K562 (cell line): Measurements from ENCODE around the gene AGPAT3. TPM values are rescaled to one million over a fixed set of nuclear protein-coding genes. Genes with fewer than 3 reads are reported as not detected.
A peak's percentile ranks its signal among the peaks of the same experiment; 100 is the strongest.

ENCODE experiments used
- ATAC-seq: fragments of 200-7000 bp; cut with Tn5 transposase; 3 replicates; pipeline ENCODE4 v1.9.1; 2020; ENCODE audit warnings: moderate library complexity
- BruUV-seq: library from RNA; stranded (reverse); fragments of 400-500 nt; replicated peaks from 2 replicates; lab custom pipeline; 2021; lab: Mats Ljungman, UMichigan
- CTCF ChIA-PET: fragments of 300-600 bp; formaldehyde crosslinking; extraction: SDS; loops from one replicate; lab custom pipeline; 2021; ENCODE audit warnings: low intra/inter-chr PET ratio; lab: Yijun Ruan, JAX
- POLR2A ChIA-PET: fragments of 300-600, 350-650 bp; sonication (Branson Sonifier 250); formaldehyde crosslinking; extraction: SDS; loops from one replicate; lab custom pipeline; 2021; ENCODE audit warnings: antibody characterized with exemption, inconsistent platforms; lab: Yijun Ruan, JAX
- DNase-seq, 4 experiments: peaks; one replicate each; pipeline versions ENCODE4 v3.0.0 to v3.0.0-alpha.2; 2011 to 2018; ENCODE audit warnings: low spot score in 3 of 4, mixed read lengths in 3 of 4; ENCODE audit errors: extremely low read depth in 1 of 4
- FAIRE-seq: peaks from 2 replicates; lab custom pipeline; 2011; peaks lifted over from hg19 to GRCh38; lab: Jason Lieb, UNC
- H2AFZ ChIP-seq: 2 replicates; pipeline ENCODE4 v1.6.0; 2011; ENCODE audit warnings: low read depth, low read length, control low read depth, inconsistent platforms
- H3K27ac ChIP-seq: fragments of 200-600 bp; 3 replicates; pipeline ENCODE4 v1.8.0; 2011; ENCODE audit warnings: low read depth, mild to moderate bottlenecking, control low read depth, inconsistent platforms, low read length, moderate library complexity, mixed read lengths; ENCODE audit errors: extremely low read depth
- H3K27me3 ChIP-seq, 2 experiments: fragments of 300-600 bp in 1 of 2; 2 replicates in 1 of 2; 3 replicates in 1 of 2; pipeline versions ENCODE4 v1.6.0 to v1.8.0; 2011; ENCODE audit warnings: inconsistent platforms in 2 of 2, low read length in 2 of 2, mild to moderate bottlenecking in 1 of 2, mixed read lengths in 1 of 2, moderate library complexity in 1 of 2; ENCODE audit not compliant: control insufficient read depth in 2 of 2, insufficient read depth in 2 of 2
- H3K36me3 ChIP-seq: fragments of 300-600 bp; 3 replicates; pipeline ENCODE4 v1.8.0; 2011; ENCODE audit warnings: mild to moderate bottlenecking, low read length, inconsistent platforms; ENCODE audit not compliant: control insufficient read depth, insufficient read depth
- H3K4me1 ChIP-seq, 2 experiments: fragments of 200-600 bp in 1 of 2; replicated peaks in 1 of 2; 2 replicates in 1 of 2; 3 replicates in 1 of 2; pipeline versions ENCODE4 v1.5.1 to v1.8.0; 2011; ENCODE audit warnings: inconsistent platforms in 2 of 2, low read length in 2 of 2, mild to moderate bottlenecking in 1 of 2, mixed read lengths in 1 of 2, moderate library complexity in 1 of 2; ENCODE audit not compliant: control insufficient read depth in 2 of 2, insufficient read depth in 2 of 2
- H3K4me2 ChIP-seq: 2 replicates; pipeline ENCODE4 v1.6.1; 2011; ENCODE audit warnings: low read length, control low read depth, inconsistent platforms, mixed read lengths; ENCODE audit not compliant: insufficient read depth
- H3K4me3 ChIP-seq: fragments of 200-600 bp; sonication (generic), shearing (Covaris generic); 2 replicates; pipeline ENCODE4 v1.5.1; 2016; ENCODE audit warnings: control low read depth, inconsistent platforms
- H3K79me2 ChIP-seq: fragments of 200-600 bp; 3 replicates; pipeline ENCODE4 v1.8.0; 2011; ENCODE audit warnings: low read length, inconsistent platforms; ENCODE audit not compliant: control insufficient read depth, insufficient read depth
- H3K9ac ChIP-seq, 2 experiments: 2 replicates each; pipeline versions ENCODE4 v1.6.0 to v1.6.1; 2011; ENCODE audit warnings: low read depth in 2 of 2, low read length in 2 of 2, control low read depth in 1 of 2, inconsistent platforms in 1 of 2, mild to moderate bottlenecking in 1 of 2, mixed read lengths in 1 of 2; ENCODE audit not compliant: insufficient read depth in 1 of 2
- H3K9me1 ChIP-seq: one replicate; pipeline ENCODE4 v1.6.0; 2011; ENCODE audit warnings: inconsistent platforms, mild to moderate bottlenecking, low read length, moderate library complexity; ENCODE audit not compliant: control insufficient read depth, insufficient read depth
- H3K9me3 ChIP-seq: replicated peaks from 2 replicates; pipeline ENCODE4 v1.5.1; 2011; ENCODE audit warnings: low read depth, low read length, inconsistent platforms; ENCODE audit not compliant: control insufficient read depth, insufficient read depth
- H4K20me1 ChIP-seq: replicated peaks from 2 replicates; pipeline ENCODE4 v1.6.1; 2011; ENCODE audit warnings: low read length, inconsistent platforms, mixed read lengths; ENCODE audit not compliant: control insufficient read depth, insufficient read depth
- CC2D1A ChIP-seq: fragments of 450-650 bp; IDR thresholded peaks from 2 replicates; pipeline ENCODE4 v1.6.1; 2017; ENCODE audit warnings: mild to moderate bottlenecking
- CTCF ChIP-seq, 3 experiments: IDR thresholded peaks in 2 of 3; conservative IDR thresholded peaks in 1 of 3; 2 replicates each; pipeline ENCODE4 v1.5.1; 2011 to 2012; ENCODE audit warnings: low read length in 3 of 3, mild to moderate bottlenecking in 3 of 3, control low read depth in 2 of 3, improper control_type of control experiment in 1 of 3, inconsistent platforms in 1 of 3, low read depth in 1 of 3, mixed read lengths in 1 of 3, moderate library complexity in 1 of 3; ENCODE audit not compliant: insufficient read depth in 2 of 3
- FOXK2 ChIP-seq, 2 experiments: fragments of 450-650 bp; IDR thresholded peaks in 1 of 2; conservative IDR thresholded peaks in 1 of 2; 2 replicates each; pipeline ENCODE4 v1.6.1; 2016; ENCODE audit warnings: low read depth in 2 of 2, mild to moderate bottlenecking in 1 of 2
- HNRNPLL ChIP-seq: fragments of 200-400 bp; formaldehyde crosslinking; IDR thresholded peaks from 2 replicates; pipeline ENCODE4 v1.6.1; 2017; ENCODE audit warnings: low read length, low read depth, mild to moderate bottlenecking; ENCODE audit not compliant: poor library complexity, severe bottlenecking
- ILF3 ChIP-seq: fragments of 450-650 bp; IDR thresholded peaks from 2 replicates; pipeline ENCODE4 v1.6.1; 2018; ENCODE audit warnings: antibody characterized with exemption, mild to moderate bottlenecking, moderate library complexity, borderline replicate concordance
- KDM5B ChIP-seq: fragments of 200-600 bp; sonication (generic); IDR thresholded peaks from 2 replicates; pipeline ENCODE4 v1.6.1; 2012; ENCODE audit warnings: low read depth, mild to moderate bottlenecking, moderate library complexity, low read length, control low read depth, inconsistent platforms; ENCODE audit not compliant: insufficient replicate concordance
- KHSRP ChIP-seq: fragments of 450-650 bp; IDR thresholded peaks from 2 replicates; pipeline ENCODE4 v1.6.1; 2017
- MBD2 ChIP-seq: sonication (generic); IDR thresholded peaks from 2 replicates; pipeline ENCODE4 v1.6.1; 2016; ENCODE audit warnings: low read depth, borderline replicate concordance
- POLR2H ChIP-seq: IDR thresholded peaks from 2 replicates; pipeline ENCODE4 v1.6.1; 2016; ENCODE audit warnings: missing genetic modification characterization, low read depth, mild to moderate bottlenecking, control low read depth, missing compliant biosample characterization, moderate library complexity
- RBBP5 ChIP-seq: fragments of 200-600 bp; sonication (generic); IDR thresholded peaks from 2 replicates; pipeline ENCODE4 v1.6.1; 2012; ENCODE audit warnings: borderline replicate concordance, mild to moderate bottlenecking, low read length, control low read depth, inconsistent platforms; ENCODE audit not compliant: insufficient read depth, poor library complexity, severe bottlenecking
- SETDB1 ChIP-seq: IDR thresholded peaks from one replicate; pipeline ENCODE4 v1.6.1; 2012; ENCODE audit warnings: low read length, control low read depth, inconsistent platforms
- SREBF1 ChIP-seq: fragments of 150-350 bp; IDR thresholded peaks from 2 replicates; pipeline ENCODE4 v1.6.1; 2014; ENCODE audit warnings: antibody characterized with exemption, low read depth, low read length, borderline replicate concordance
- TARDBP ChIP-seq: fragments of 450-650 bp; IDR thresholded peaks from 2 replicates; pipeline ENCODE4 v1.6.1; 2016
- TCF7L2 ChIP-seq: fragments of 150-350 bp; IDR thresholded peaks from 2 replicates; pipeline ENCODE4 v1.6.1; 2016; ENCODE audit warnings: low read depth, mild to moderate bottlenecking, low read length, moderate library complexity
- ZBTB1 ChIP-seq: sonication (generic); formaldehyde crosslinking; IDR thresholded peaks from 2 replicates; pipeline ENCODE4 v1.8.1; 2023; ENCODE audit warnings: missing genetic modification reagents, low read depth, mild to moderate bottlenecking, borderline replicate concordance
- ZKSCAN8 ChIP-seq: fragments of 200-800 bp; sonication (Bioruptor generic); IDR thresholded peaks from 2 replicates; pipeline ENCODE4 v1.6.1; 2016; ENCODE audit warnings: missing genetic modification characterization, missing compliant biosample characterization
- ZNF311 ChIP-seq: fragments of 250-450 bp; sonication (Bioruptor Pico); IDR thresholded peaks from 2 replicates; pipeline ENCODE4 v1.4.0; 2020; ENCODE audit warnings: mild to moderate bottlenecking, moderate library complexity
- ZSCAN29 ChIP-seq: fragments of 450-650 bp; IDR thresholded peaks from 2 replicates; pipeline ENCODE4 v1.6.1; 2017
- WGBS: fragments of 100-300 bp; shearing (Covaris generic); methylation state at CpG from one replicate; pipeline ENCODE4 v1.1.6; 2016; ENCODE audit warnings: low coverage, mixed read lengths; ENCODE audit not compliant: insufficient coverage; ENCODE audit errors: missing lambda C conversion rate; 5-methylcytosine and 5-hydroxymethylcytosine counted together
- in situ Hi-C: fragments of 300-500 bp; cut with MboI; formaldehyde crosslinking; loops from 4 replicates; pipeline ENCODE4 v1.15.0; 2018; ENCODE audit warnings: inconsistent platforms, mixed read lengths
- intact Hi-C: fragments of 100-400 bp; cut with micrococcal nuclease; formaldehyde crosslinking; loops from 2 replicates; pipeline ENCODE4 v1.14.2; 2022
- polyA plus RNA-seq, 8 experiments: library from polyadenylated mRNA; depleted of rRNA in 4 of 8; stranded (reverse) in 5 of 8; unstranded in 3 of 8; fragments of >200 nt; fragmentation: Nextera tagmentation in 2 of 8; fragmentation: Illumina TruSeq in 1 of 8; extraction: Ambion mirVana in 2 of 8; extraction: Trizol in 1 of 8; gene quantifications; 2 replicates each; pipeline versions ENCODE4 v1.2.1 to v1.2.3, GENCODE V29; 2011 to 2014; ENCODE audit warnings: inconsistent platforms in 1 of 8, missing spikeins in 1 of 8
- total RNA-seq, 7 experiments: library from RNA; depleted of rRNA in 6 of 7; stranded (reverse); fragments of >200 nt in 6 of 7; fragmentation: Illumina TruSeq in 2 of 7; extraction: Trizol in 2 of 7; gene quantifications; 2 replicates each; pipeline versions ENCODE4 v1.2.1 to v1.2.3, GENCODE V29; 2011 to 2021; ENCODE audit warnings: low replicate concordance in 1 of 7

Gene AGPAT3
- total and polyA plus RNA-seq, 9 of the 15 experiments (the other 6 are each of a cell fraction or from before 2014, with no cell fraction given) = 1.5 to 88.4 (median 35.7) TPM

- TF ChIP-seq CTCF (IDR thresholded peaks at IDR 0.05 in 2 of 3, conservative IDR thresholded peaks at IDR 0.05 in 1 of 3; ENCODE audit: insufficient read depth in 2 of 3, low read depth in 1 of 3, low read length in 3 of 3) (peak in 1 of 3 experiments; percentile 24; a peak in 2 of 6 replicates), KDM5B (peak; percentile 16), FOXK2 (conservative IDR thresholded peaks at IDR 0.05 in 1 of 2, IDR thresholded peaks at IDR 0.05 in 1 of 2; ENCODE audit: low read depth in 2 of 2) (0 out of 4 replicates have a peak, but pooled peaks of 1 of the 2 experiments have one; percentile 25), TARDBP (no peak), MBD2 (no peak), RBBP5 (peak; percentile 7)
- TF ChIP-seq, all 486 proteins: peak for 15
Observed at GRCh38 chr21:44013380-44014088, 148.5 kb downstream of the AGPAT3 start (continued).

- Histone ChIP-seq H3K27me3 (no peaks in the 10 kb centered on the region; a peak in 1 of 5 replicates), H3K4me1 (peaks cover 54 to 61% of the 10 kb centered on the region in 2 experiments), H4K20me1 (peaks cover 14% of the 10 kb centered on the region; the same call in 1 of the 2 replicates), H3K9me1 (no peaks in the 10 kb centered on the region), H2AFZ (no peak overlapping the region), H3K36me3 (peaks cover 5% of the 10 kb centered on the region; the same call in 2 of the 3 replicates), H3K9ac (peak overlapping the region; percentile 40 to 64; a peak in 3 of 4 replicates), H3K79me2 (peaks cover 97% of the 10 kb centered on the region), H3K27ac (peak overlapping the region; percentile 76), H3K4me3 (no peak overlapping the region), H3K9me3 (no peaks in the 10 kb centered on the region), H3K4me2 (peak overlapping the region; percentile 60)
- ATAC-seq (peak; percentile 55), DNase-seq (peak in 3 of 4 experiments; percentile 36 to 89 (median 77)), FAIRE-seq (peak; percentile 77)
- intact Hi-C loops = no loop called here
- CTCF ChIA-PET = no interaction called here
- POLR2A ChIA-PET = interaction anchor here (0.6 to 3.0 kb wide), 5 partner anchors 9 to 76 kb away, joined by 3 to 19 read pairs (median 5); no protein-coding TSS in a partner anchor
- 1% methylated on average over 9 of the region's 9 CpGs for WGBS
- no TSS peak for BruUV-seq
- in situ Hi-C loops = no loop called here
- TF ChIP-seq SETDB1 (no peak), TCF7L2 (no peak), KHSRP (no peak), ZSCAN29 (no peak), ZNF311 (no peak), HNRNPLL (no peak), POLR2H (tag) (no peak), ILF3 (no peak), CC2D1A (no peak), SREBF1 (no peak), ZKSCAN8 (CRISPR knock-in tag) (no peak), ZBTB1 (CRISPR knock-in tag) (no peak)
Observed at GRCh38 chr21:44017601-44018000, 152.6 kb downstream of the AGPAT3 start.
